H9 (cell line): ENCODE data around the gene ATRNL1. TPM values are rescaled to one million over a fixed set of nuclear protein-coding genes. Genes with fewer than 3 reads are reported as not detected.

Experiments used
- DNase-seq: peaks from one replicate; pipeline ENCODE4 v3.0.0-alpha.2; 2017
- H2AFZ ChIP-seq: one replicate; pipeline ENCODE4 v1.6.1; 2013; ENCODE audit warnings: mild to moderate bottlenecking, low read length, control low read depth, moderate library complexity
- H2AK5ac ChIP-seq: 2 replicates; pipeline ENCODE4 v1.6.1; 2013; ENCODE audit warnings: low read length, control low read depth, mixed read lengths; ENCODE audit not compliant: insufficient read length
- H2BK120ac ChIP-seq: one replicate; pipeline ENCODE4 v1.6.1; 2013; ENCODE audit warnings: low read depth, mild to moderate bottlenecking, low read length, control low read depth, inconsistent platforms; ENCODE audit not compliant: poor library complexity, severe bottlenecking
- H2BK12ac ChIP-seq: 2 replicates; pipeline ENCODE4 v1.6.1; 2013; ENCODE audit warnings: low read length, control low read depth, mixed read lengths, low read depth; ENCODE audit not compliant: insufficient read length
- H2BK15ac ChIP-seq: 2 replicates; pipeline ENCODE4 v1.6.1; 2013; ENCODE audit warnings: low read depth, low read length, control low read depth
- H2BK20ac ChIP-seq: one replicate; pipeline ENCODE4 v1.6.1; 2013; ENCODE audit warnings: low read depth, mild to moderate bottlenecking, low read length, control low read depth, inconsistent platforms; ENCODE audit not compliant: poor library complexity, severe bottlenecking
- H2BK5ac ChIP-seq: 2 replicates; pipeline ENCODE4 v1.6.1; 2013; ENCODE audit warnings: low read length, control low read depth, mixed read lengths; ENCODE audit not compliant: insufficient read length
- H3K14ac ChIP-seq: 2 replicates; pipeline ENCODE4 v1.6.1; 2013; ENCODE audit warnings: low read length, control low read depth; ENCODE audit not compliant: insufficient read depth
- H3K18ac ChIP-seq: 2 replicates; pipeline ENCODE4 v1.6.1; 2013; ENCODE audit warnings: low read depth, mild to moderate bottlenecking, mixed read lengths, low read length, control low read depth; ENCODE audit not compliant: insufficient read length
- H3K23ac ChIP-seq: 2 replicates; pipeline ENCODE4 v1.6.1; 2013; ENCODE audit warnings: low read length, control low read depth, mixed read lengths, low read depth; ENCODE audit not compliant: insufficient read length
- H3K23me2 ChIP-seq: 2 replicates; pipeline ENCODE4 v1.6.1; 2013; ENCODE audit warnings: low read depth, mild to moderate bottlenecking, mixed read lengths, low read length, control low read depth; ENCODE audit not compliant: insufficient read length, poor library complexity, severe bottlenecking
- H3K27ac ChIP-seq: 2 replicates; pipeline ENCODE4 v1.5.1; 2013; ENCODE audit warnings: low read length, control low read depth, mixed read lengths, low read depth; ENCODE audit not compliant: insufficient read length
- H3K27me3 ChIP-seq: 2 replicates; pipeline ENCODE4 v1.6.1; 2013; ENCODE audit warnings: low read length, control low read depth, inconsistent platforms; ENCODE audit not compliant: insufficient read depth
- H3K4ac ChIP-seq: 2 replicates; pipeline ENCODE4 v1.6.1; 2013; ENCODE audit warnings: low read depth, mild to moderate bottlenecking, control low read depth, inconsistent platforms, low read length, moderate library complexity
- H3K4me1 ChIP-seq: 2 replicates; pipeline ENCODE4 v1.6.1; 2013; ENCODE audit warnings: low read length, control low read depth, inconsistent platforms; ENCODE audit not compliant: insufficient read depth
- H3K4me2 ChIP-seq: 2 replicates; pipeline ENCODE4 v1.6.1; 2013; ENCODE audit warnings: low read length, control low read depth, mixed read lengths; ENCODE audit not compliant: insufficient read length, insufficient read depth
- H3K56ac ChIP-seq: 2 replicates; pipeline ENCODE4 v1.6.1; 2013; ENCODE audit warnings: low read depth, mild to moderate bottlenecking, mixed read lengths, low read length, control low read depth; ENCODE audit not compliant: insufficient read length
- H3K79me1 ChIP-seq: 2 replicates; pipeline ENCODE4 v1.6.1; 2013; ENCODE audit warnings: low read depth, mild to moderate bottlenecking, moderate library complexity, low read length, control low read depth, inconsistent platforms; ENCODE audit not compliant: insufficient read depth, poor library complexity, severe bottlenecking
- H3K79me2 ChIP-seq: 2 replicates; pipeline ENCODE4 v1.6.1; 2013; ENCODE audit warnings: low read length, control low read depth, inconsistent platforms; ENCODE audit not compliant: insufficient read depth
- H3K9ac ChIP-seq: 2 replicates; pipeline ENCODE4 v1.6.1; 2013; ENCODE audit warnings: low read length, control low read depth, mixed read lengths; ENCODE audit not compliant: insufficient read length; ENCODE audit errors: extremely low read depth
- H3K9me3 ChIP-seq: one replicate; pipeline ENCODE4 v1.6.1; 2013; ENCODE audit warnings: low read depth, low read length, inconsistent platforms; ENCODE audit not compliant: control insufficient read depth
- H3T11ph ChIP-seq: one replicate; pipeline ENCODE4 v1.6.1; 2013; ENCODE audit warnings: mild to moderate bottlenecking, low read length, control low read depth, inconsistent platforms
- H4K20me1 ChIP-seq: one replicate; pipeline ENCODE4 v1.6.1; 2013; ENCODE audit not compliant: control insufficient read depth, insufficient read length, insufficient read depth
- H4K5ac ChIP-seq: 2 replicates; pipeline ENCODE4 v1.6.1; 2013; ENCODE audit warnings: low read depth, mild to moderate bottlenecking, mixed read lengths, low read length, control low read depth; ENCODE audit not compliant: insufficient read length
- H4K8ac ChIP-seq: replicated peaks from 2 replicates; pipeline ENCODE4 v1.6.1; 2013; ENCODE audit warnings: low read length, control low read depth, mixed read lengths, low read depth; ENCODE audit not compliant: insufficient read length
- H4K91ac ChIP-seq: 2 replicates; pipeline ENCODE4 v1.6.1; 2013; ENCODE audit warnings: low read depth, mild to moderate bottlenecking, moderate library complexity, mixed read lengths, low read length, control low read depth; ENCODE audit not compliant: insufficient read length
- H3K27ac Mint-ChIP-seq, 3 experiments: 2 replicates in 2 of 3; 3 replicates in 1 of 3; pipeline ENCODE4 v1.8.0; 2020 to 2021; ENCODE audit warnings: mixed read lengths in 3 of 3, mild to moderate bottlenecking in 1 of 3, moderate library complexity in 1 of 3
- H3K27me3 Mint-ChIP-seq: 2 replicates; pipeline ENCODE4 v1.8.0; 2021; ENCODE audit warnings: low read depth, mild to moderate bottlenecking, moderate library complexity, mixed read lengths
- H3K36me3 Mint-ChIP-seq, 3 experiments: 2 replicates in 2 of 3; 3 replicates in 1 of 3; pipeline ENCODE4 v1.8.0; 2020 to 2021; ENCODE audit warnings: low read depth in 3 of 3, mixed read lengths in 3 of 3; ENCODE audit not compliant: insufficient read depth in 1 of 3
- H3K4me1 Mint-ChIP-seq, 2 experiments: 2 replicates each; pipeline ENCODE4 v1.8.0; 2020; ENCODE audit warnings: mixed read lengths in 2 of 2
- H3K4me3 Mint-ChIP-seq, 2 experiments: 2 replicates in 1 of 2; 3 replicates in 1 of 2; pipeline ENCODE4 v1.8.0; 2020 to 2021; ENCODE audit warnings: mild to moderate bottlenecking in 2 of 2, mixed read lengths in 2 of 2, moderate library complexity in 1 of 2
- H3K9me3 Mint-ChIP-seq, 2 experiments: 2 replicates in 1 of 2; 3 replicates in 1 of 2; pipeline ENCODE4 v1.8.0; 2020; ENCODE audit warnings: mild to moderate bottlenecking in 2 of 2, mixed read lengths in 2 of 2, moderate library complexity in 1 of 2
- WGBS: extraction: QIAGEN DNeasy Blood & Tissue Kit; methylation state at CpG from one replicate; pipeline ENCODE4 v1.1.7; 2013; ENCODE audit warnings: missing lambda C conversion rate, low lambda C conversion rate, mixed read lengths; ENCODE audit not compliant: insufficient read length; ENCODE audit errors: extremely low coverage; 5-methylcytosine and 5-hydroxymethylcytosine counted together
- total RNA-seq: library from RNA; stranded (reverse); gene quantifications from 2 replicates; pipeline ENCODE4 v1.2.1, GENCODE V29; 2021
- TF ChIP-seq, protein P1 (sequence below): fragments of 200-600 bp; sonication (generic); conservative IDR thresholded peaks from 3 replicates; pipeline ENCODE4 v1.8.0; 2021; ENCODE audit warnings: antibody characterized with exemption, mild to moderate bottlenecking

Gene ATRNL1
- total RNA-seq, 1 experiment from 2014 or later, result 9.2 TPM

DNA sequence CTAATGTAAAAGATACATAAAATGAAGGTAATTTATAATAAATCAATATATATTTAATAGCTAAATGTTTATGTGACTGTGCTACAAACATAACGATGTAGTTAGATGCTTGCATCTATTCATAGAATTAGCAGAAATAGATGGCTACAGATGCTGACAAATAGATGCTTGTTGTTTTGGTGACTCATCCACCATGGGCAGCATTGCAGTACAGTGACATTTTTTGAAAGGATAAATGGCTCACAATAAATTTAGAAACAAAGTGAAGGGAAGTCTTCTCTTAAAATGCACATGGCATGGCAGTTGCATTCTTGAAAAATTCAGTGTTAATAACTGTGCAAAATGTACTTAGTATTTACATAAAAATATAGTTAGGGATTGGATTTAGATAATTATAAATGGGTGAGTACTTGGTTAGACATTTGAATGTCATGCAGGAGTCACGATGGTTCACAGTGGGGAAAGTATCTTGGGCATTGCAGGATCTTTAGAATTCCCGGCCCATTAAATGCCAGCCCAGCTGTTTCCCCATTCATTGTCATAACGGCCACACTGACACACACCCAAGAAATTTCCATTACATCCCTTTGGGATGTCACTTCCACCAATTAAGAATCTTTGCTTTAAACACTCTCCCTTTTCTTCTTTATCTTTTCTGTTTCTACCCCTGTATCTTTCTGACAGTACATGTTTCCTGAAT is 564.1 kb downstream of the ATRNL1 start:
- no peak overlapping the region for H3K18ac ChIP-seq
- H2AFZ ChIP-seq, result no peak overlapping the region
- H3K4me1 ChIP-seq, result peaks cover 4% of the 10 kb centered on the region; the same call in 1 of the 2 replicates
- no peak overlapping the region for H3K27ac Mint-ChIP-seq
- no peak for DNase-seq
- H3K79me1 ChIP-seq, result no peaks in the 10 kb centered on the region
- no peak overlapping the region for H3K4me2 ChIP-seq
- H3K4me3 Mint-ChIP-seq, result no peak overlapping the region
- H3K9me3 ChIP-seq, result no peaks in the 10 kb centered on the region
- no peak overlapping the region for H2BK12ac ChIP-seq
- H4K8ac ChIP-seq, result no peak overlapping the region
- no peaks in the 10 kb centered on the region for H4K20me1 ChIP-seq
- H3T11ph ChIP-seq, result no peak overlapping the region
- H3K4me1 Mint-ChIP-seq, result peaks cover 6% of the 10 kb centered on the region in 2 experiments
- H3K23ac ChIP-seq, result no peak overlapping the region
- H2AK5ac ChIP-seq, result no peak overlapping the region
- no peaks in the 10 kb centered on the region for H3K36me3 Mint-ChIP-seq
- H2BK20ac ChIP-seq, result no peak overlapping the region
- H3K56ac ChIP-seq, result no peak overlapping the region
- TF ChIP-seq, protein P1, sequence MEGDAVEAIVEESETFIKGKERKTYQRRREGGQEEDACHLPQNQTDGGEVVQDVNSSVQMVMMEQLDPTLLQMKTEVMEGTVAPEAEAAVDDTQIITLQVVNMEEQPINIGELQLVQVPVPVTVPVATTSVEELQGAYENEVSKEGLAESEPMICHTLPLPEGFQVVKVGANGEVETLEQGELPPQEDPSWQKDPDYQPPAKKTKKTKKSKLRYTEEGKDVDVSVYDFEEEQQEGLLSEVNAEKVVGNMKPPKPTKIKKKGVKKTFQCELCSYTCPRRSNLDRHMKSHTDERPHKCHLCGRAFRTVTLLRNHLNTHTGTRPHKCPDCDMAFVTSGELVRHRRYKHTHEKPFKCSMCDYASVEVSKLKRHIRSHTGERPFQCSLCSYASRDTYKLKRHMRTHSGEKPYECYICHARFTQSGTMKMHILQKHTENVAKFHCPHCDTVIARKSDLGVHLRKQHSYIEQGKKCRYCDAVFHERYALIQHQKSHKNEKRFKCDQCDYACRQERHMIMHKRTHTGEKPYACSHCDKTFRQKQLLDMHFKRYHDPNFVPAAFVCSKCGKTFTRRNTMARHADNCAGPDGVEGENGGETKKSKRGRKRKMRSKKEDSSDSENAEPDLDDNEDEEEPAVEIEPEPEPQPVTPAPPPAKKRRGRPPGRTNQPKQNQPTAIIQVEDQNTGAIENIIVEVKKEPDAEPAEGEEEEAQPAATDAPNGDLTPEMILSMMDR, result no peak
- H2BK15ac ChIP-seq, result no peak overlapping the region
- no peak overlapping the region for H3K9ac ChIP-seq
- H3K79me2 ChIP-seq, result no peaks in the 10 kb centered on the region
- no peak overlapping the region for H3K27ac ChIP-seq
- H4K91ac ChIP-seq, result no peak overlapping the region
- H3K14ac ChIP-seq, result no peak overlapping the region
- H3K27me3 ChIP-seq, result no peaks in the 10 kb centered on the region
- WGBS, result no CpG with 5 or more reads among the region's 4 CpGs
- H3K4ac ChIP-seq, result no peak overlapping the region
- no peaks in the 10 kb centered on the region for H3K23me2 ChIP-seq
- no peaks in the 10 kb centered on the region for H3K27me3 Mint-ChIP-seq
- no peak overlapping the region for H4K5ac ChIP-seq
- no peaks in the 10 kb centered on the region for H3K9me3 Mint-ChIP-seq
- no peak overlapping the region for H2BK5ac ChIP-seq
- no peak overlapping the region for H2BK120ac ChIP-seq
